GM11168 (cell line): Measurements from ENCODE around the gene GOLGA8K.
"Not testable (repeated sequence)": the region's sequence is repeated elsewhere in the genome, so short reads cannot be mapped to it uniquely, and the experiment has no call there.

Experiments used
- in situ Hi-C: fragments of 300-500 bp; cut with MboI; formaldehyde crosslinking; loops from one replicate; pipeline ENCODE4 v1.12.0; 2022; ENCODE audit warnings: low sequenced_read_pairs; ENCODE audit not compliant: unreplicated experiment

GOLGA8K gene

DNA sequence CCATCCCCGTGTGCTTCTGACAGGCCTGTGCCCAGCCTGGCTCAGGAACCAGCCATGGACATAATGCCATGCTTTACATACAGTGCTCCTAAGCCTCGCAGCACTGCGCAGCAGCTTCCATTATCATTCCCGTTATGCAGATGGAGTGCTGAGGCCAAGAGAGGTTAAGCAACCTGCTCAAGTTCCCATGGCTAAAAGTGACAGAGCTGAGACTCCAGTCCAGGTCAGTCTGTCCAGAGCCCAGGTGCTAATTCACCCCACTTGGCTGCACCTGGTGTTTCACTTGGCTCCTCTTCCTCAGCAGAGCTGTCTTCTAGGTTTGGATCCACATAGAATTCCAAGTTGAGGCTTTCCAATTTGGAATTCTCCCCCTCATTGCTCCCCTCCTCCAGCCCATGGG lies 41.4 kb downstream of the GOLGA8K start:
- in situ Hi-C loops, result not testable (repeated sequence)

DNA sequence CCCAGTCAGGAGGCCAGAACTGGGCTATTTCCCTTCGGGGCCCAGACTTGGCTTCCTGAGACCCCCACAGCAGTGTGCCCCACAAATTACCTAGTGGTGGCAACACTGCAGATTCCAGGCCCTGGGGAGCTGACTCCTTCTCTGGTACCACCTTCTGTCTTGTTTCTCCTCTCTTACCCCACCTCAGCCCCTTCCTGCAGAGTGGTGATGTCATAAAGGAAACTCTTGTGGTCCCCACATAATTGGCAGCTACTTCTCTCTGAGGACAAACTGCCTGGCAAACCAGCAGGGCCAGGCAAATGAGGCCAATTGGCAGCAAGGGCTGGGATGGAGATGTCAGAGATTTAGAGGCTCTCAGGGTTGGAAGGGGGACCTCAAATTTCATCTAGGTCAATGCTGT lies 44.6 kb downstream of the GOLGA8K start:
- in situ Hi-C loops, result not testable (repeated sequence)

DNA sequence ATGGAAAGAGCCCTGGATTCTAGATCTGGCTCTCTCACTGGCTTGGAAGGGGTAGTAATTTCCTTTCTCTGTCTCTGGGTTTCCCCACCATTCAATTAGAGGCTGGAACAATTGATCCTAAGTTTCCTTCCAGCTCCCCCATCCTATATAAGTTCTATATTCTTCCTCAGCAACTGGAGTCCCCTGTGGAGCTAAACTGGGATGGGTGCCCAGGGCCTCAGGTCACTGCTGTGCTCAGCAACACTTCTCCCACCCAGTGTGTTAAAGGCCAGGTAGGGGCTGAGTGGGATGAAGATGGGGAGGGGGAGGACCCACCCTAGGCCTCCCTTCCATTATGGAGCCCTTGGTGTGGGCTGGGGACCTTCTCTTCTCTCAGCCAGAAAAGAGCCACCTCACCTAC lies 46.2 kb downstream of the GOLGA8K start:
- in situ Hi-C loops, result not testable (repeated sequence)

DNA sequence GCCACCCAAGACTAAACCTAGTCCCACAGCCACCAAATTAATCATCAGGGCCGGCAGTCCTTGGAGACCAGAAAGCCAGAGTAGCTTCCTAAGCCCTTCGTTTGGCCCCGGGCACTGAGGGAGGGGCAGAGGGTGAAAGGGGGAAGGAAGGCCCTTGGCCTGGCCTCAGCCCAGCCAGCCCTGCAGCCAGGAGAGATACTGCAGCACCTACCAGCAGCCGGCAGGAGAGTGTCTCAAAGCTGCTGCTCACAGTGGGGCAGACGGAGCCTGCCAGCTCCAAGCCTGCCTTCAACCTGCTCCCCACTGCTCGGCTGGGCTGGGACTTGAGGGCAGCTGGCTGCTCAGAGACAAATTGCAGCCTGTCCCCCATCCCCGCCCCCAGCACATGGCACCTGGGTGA lies 50.3 kb downstream of the GOLGA8K start:
- in situ Hi-C loops, result not testable (repeated sequence)

DNA sequence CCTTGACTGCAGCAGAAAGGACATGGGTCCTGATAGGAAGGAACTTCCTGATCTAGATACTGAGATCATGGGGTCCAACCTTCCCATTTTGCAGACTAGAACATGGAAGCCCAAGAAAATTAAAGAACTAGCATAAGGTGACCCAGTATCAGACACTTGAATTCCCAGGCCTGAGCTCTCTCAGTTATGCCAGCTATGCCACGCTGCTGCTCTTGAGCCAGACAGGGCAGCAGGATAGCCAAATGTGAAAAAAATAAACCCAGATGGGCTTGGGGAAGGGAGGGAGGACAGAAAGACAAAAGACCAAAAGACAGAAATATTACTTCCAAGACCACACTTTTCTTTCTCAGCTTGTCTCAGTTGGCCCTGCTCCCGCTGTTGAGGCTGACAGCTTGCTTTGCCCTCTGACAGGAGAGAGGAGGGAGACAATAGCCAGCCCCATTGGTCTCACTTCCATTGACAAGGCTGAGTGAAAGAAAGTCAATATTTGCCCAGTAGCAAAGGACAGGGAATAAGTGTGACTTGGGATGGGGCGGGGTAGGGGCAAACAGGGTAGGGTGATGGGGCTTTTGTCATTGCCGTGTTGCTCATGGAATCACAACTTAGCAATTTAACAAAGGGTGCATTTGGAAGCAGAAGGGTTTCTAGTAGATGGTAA lies 52.4 kb downstream of the GOLGA8K start:
- in situ Hi-C loops, result not testable (repeated sequence)

DNA sequence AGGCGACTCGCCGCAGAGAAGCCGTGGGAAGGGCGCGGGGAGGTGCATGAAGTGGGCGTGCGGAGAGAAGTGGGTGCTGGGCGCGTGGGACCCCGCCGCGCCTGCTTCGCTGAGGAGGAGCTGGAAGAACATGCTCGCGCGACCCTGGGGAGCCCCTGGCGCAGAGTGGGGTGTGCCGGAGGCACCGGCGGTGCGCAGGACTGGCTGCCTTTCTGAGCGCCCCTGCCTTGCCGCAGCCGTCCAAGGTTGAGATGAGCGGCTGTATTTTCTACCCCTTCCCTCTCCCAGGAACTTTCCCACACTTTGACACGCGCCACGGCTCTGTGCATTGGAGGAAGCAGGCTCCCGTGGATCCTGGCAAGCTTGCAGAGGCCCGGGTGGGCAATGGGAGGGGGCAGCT lies 56.1 kb downstream of the GOLGA8K start:
- in situ Hi-C loops, result not testable (repeated sequence)

DNA sequence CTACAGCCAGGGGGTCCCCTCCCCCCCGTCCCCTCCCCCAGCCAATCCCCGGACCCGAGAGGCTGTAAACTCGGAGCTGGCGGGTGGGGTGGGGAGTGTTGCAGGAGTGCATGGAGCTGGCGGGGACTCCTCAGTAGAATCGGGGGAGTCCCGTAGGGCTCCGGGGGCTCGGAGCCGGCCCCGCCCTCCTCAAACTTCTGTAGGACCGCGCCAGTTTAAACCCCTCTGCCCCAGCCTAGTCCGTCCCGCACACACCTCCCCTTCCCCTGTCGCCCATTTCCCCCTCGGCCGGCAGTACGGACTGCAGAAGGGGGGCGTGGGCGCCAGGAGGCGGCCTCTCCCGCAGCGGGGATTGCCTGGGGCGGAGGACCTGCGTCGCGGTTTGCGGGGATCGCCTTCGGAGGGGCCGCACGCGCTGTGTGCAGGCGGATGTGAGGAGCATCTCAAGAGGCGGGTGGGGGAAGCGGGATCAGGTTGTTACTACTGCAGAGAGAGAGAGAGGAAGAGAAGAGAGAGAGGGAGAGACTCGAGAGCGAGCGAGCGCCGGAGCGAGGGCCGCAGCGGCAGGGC lies 57.0 kb downstream of the GOLGA8K start:
- in situ Hi-C loops, result not testable (repeated sequence)

DNA sequence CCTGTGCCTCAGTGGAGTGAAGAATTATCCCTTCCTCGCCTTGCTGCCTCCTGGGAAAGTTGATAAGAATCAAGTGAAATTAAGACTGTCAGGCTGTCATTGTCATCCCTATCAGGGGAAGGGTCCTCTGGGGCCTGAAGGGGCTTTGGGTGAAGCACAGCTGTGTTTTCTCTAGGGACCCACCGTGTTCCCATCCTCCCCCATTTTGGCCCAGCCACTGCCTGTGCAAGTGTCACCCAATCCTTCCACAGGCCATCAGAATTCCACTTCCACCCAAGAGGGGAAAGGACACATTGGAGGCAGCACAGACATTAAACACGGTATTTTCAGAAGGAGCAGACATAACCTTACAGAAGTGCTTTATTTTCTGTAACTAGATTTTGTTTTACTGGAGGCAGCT lies 59.2 kb downstream of the GOLGA8K start:
- in situ Hi-C loops, result not testable (repeated sequence)
